Vagina (tissue), 2 donors: Measurements from ENCODE around the gene NT5DC2.

ENCODE experiments used
- POLR2A ChIP-seq, 2 donors: fragments of 450-650 bp; IDR thresholded peaks; one replicate each; pipeline ENCODE4 v1.6.1; 2017; ENCODE audit warnings: antibody characterized with exemption in 2 of 2, mild to moderate bottlenecking in 2 of 2, moderate library complexity in 2 of 2
- POLR2AphosphoS5 ChIP-seq, 2 donors: sonication (generic); formaldehyde crosslinking; IDR thresholded peaks; one replicate each; pipeline ENCODE4 v1.9.0; 2017; ENCODE audit warnings: antibody characterized with exemption in 2 of 2, mild to moderate bottlenecking in 2 of 2, low read depth in 1 of 2; ENCODE audit not compliant: insufficient read depth in 1 of 2
- TF ChIP-seq, protein P1 (sequence below), 3 experiments: fragments of 450-650 bp in 2 of 3; fragments of 200-600 bp in 1 of 3; sonication (generic) in 1 of 3; IDR thresholded peaks; one replicate each; pipeline ENCODE4 v1.5.1; 2017 to 2019; ENCODE audit warnings: antibody characterized with exemption in 3 of 3, mild to moderate bottlenecking in 2 of 3, moderate library complexity in 2 of 3

DNA sequence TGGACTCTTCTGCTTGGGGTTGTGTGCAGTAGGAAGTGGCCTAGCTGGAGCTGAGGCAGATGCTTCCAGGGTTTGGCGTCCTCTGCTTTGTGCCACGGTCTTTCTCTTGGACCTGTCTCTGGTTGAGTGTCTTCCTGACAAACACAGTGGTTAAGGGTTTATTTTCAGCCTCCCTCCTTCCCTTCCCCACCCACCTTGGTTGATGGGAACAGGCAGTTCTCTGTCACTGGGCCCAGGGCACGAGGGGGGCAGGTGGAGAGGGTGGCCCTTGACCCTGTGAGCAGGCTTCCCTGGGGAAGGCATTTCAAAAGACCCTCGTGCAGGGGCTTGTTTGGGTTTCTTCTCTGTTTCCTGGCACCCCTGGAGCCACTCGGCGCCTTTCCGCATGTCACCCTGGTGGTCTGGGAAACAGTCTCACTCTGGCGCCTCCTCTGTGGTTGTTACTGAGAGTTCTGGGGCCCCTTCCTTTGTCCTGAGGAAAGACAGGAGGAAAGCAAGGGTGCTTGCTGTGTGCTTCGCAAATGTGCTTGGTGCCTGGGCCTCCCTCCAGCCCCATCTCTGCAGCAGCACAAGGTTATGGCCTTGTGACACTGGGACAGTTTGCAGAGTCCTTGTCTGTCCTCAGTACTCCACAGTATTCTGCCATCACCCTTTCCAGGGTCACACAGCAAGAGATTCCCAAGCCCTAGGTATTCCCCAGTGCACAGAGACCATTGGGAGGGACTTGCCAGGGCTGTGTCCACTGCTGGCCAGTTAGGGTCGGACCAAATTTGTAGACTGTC, 48.8 kb downstream of the NT5DC2 start:
- TF ChIP-seq, protein P1, sequence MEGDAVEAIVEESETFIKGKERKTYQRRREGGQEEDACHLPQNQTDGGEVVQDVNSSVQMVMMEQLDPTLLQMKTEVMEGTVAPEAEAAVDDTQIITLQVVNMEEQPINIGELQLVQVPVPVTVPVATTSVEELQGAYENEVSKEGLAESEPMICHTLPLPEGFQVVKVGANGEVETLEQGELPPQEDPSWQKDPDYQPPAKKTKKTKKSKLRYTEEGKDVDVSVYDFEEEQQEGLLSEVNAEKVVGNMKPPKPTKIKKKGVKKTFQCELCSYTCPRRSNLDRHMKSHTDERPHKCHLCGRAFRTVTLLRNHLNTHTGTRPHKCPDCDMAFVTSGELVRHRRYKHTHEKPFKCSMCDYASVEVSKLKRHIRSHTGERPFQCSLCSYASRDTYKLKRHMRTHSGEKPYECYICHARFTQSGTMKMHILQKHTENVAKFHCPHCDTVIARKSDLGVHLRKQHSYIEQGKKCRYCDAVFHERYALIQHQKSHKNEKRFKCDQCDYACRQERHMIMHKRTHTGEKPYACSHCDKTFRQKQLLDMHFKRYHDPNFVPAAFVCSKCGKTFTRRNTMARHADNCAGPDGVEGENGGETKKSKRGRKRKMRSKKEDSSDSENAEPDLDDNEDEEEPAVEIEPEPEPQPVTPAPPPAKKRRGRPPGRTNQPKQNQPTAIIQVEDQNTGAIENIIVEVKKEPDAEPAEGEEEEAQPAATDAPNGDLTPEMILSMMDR (IDR thresholded peaks at IDR 0.05) = no peak
- peak in 1 of 2 donors; percentile 5 for TF ChIP-seq POLR2AphosphoS5 (IDR thresholded peaks at IDR 0.05; ENCODE audit: insufficient read depth in 1 of 2, low read depth in 1 of 2)
- no peak for TF ChIP-seq POLR2A (IDR thresholded peaks at IDR 0.05)
